Neural progenitor cell (in vitro differentiated cells): ENCODE results near the gene TMEM273. TPM values are rescaled to one million over a fixed set of nuclear protein-coding genes. Genes with fewer than 3 reads are reported as not detected.

Experiments
- DNase-seq: peaks from one replicate; pipeline ENCODE4 v3.0.0-alpha.2; 2016; ENCODE audit warnings: low spot score
- H2AFZ ChIP-seq: fragments of 200-600 bp; sonication (generic); replicated peaks from 2 replicates; pipeline ENCODE4 v1.6.1; 2016; ENCODE audit warnings: antibody characterized with exemption
- H3F3A ChIP-seq: fragments of 200-600 bp; sonication (generic); 2 replicates; pipeline ENCODE4 v1.6.1; 2016; ENCODE audit warnings: antibody characterized with exemption, low read depth
- H3K27ac ChIP-seq: fragments of 200-600 bp; sonication (generic); 2 replicates; pipeline ENCODE4 v1.5.1; 2016; ENCODE audit warnings: mild to moderate bottlenecking
- H3K27me3 ChIP-seq: fragments of 200-600 bp; sonication (generic); 2 replicates; pipeline ENCODE4 v1.6.1; 2016; ENCODE audit warnings: mild to moderate bottlenecking, moderate library complexity
- H3K36me3 ChIP-seq: fragments of 200-600 bp; sonication (generic); 2 replicates; pipeline ENCODE4 v1.5.1; 2016
- H3K4me1 ChIP-seq: fragments of 200-600 bp; sonication (generic); 2 replicates; pipeline ENCODE4 v1.6.1; 2016; ENCODE audit warnings: mixed run types
- H3K4me2 ChIP-seq: fragments of 200-600 bp; sonication (generic); 2 replicates; pipeline ENCODE4 v1.6.1; 2016
- H3K4me3 ChIP-seq: fragments of 200-600 bp; sonication (generic); 2 replicates; pipeline ENCODE4 v1.5.1; 2016
- H3K79me2 ChIP-seq: fragments of 200-600 bp; sonication (generic); 2 replicates; pipeline ENCODE4 v1.6.1; 2016; ENCODE audit warnings: low read depth
- H3K9ac ChIP-seq: fragments of 200-600 bp; sonication (generic); 2 replicates; pipeline ENCODE4 v1.6.1; 2016
- H3K9me3 ChIP-seq: fragments of 200-600 bp; sonication (generic); 2 replicates; pipeline ENCODE4 v1.5.1; 2016; ENCODE audit warnings: low read depth
- H4K20me1 ChIP-seq: fragments of 200-600 bp; sonication (generic); 2 replicates; pipeline ENCODE4 v1.6.1; 2016; ENCODE audit warnings: low read depth
- H3K27ac Mint-ChIP-seq: 3 replicates; pipeline ENCODE4 v1.8.0; 2021; ENCODE audit warnings: mixed read lengths
- H3K27me3 Mint-ChIP-seq: 2 replicates; pipeline ENCODE4 v1.8.0; 2022; ENCODE audit warnings: low read depth, mild to moderate bottlenecking, inconsistent platforms, moderate library complexity, mixed read lengths; ENCODE audit not compliant: insufficient read depth
- H3K36me3 Mint-ChIP-seq: 3 replicates; pipeline ENCODE4 v1.8.0; 2021; ENCODE audit warnings: mixed read lengths
- H3K4me1 Mint-ChIP-seq: 3 replicates; pipeline ENCODE4 v1.8.0; 2021; ENCODE audit warnings: mixed read lengths
- H3K4me3 Mint-ChIP-seq: 3 replicates; pipeline ENCODE4 v1.8.0; 2021; ENCODE audit warnings: mild to moderate bottlenecking, moderate library complexity, mixed read lengths
- H3K9me3 Mint-ChIP-seq: 3 replicates; pipeline ENCODE4 v1.8.0; 2020; ENCODE audit warnings: mixed read lengths
- CTCF ChIP-seq: fragments of 200-600 bp; sonication (generic); IDR thresholded peaks from 2 replicates; pipeline ENCODE4 v1.5.1; 2017; ENCODE audit warnings: antibody characterized with exemption, mild to moderate bottlenecking
- EZH2 ChIP-seq: fragments of 200-600 bp; sonication (generic); IDR thresholded peaks from 2 replicates; pipeline ENCODE4 v1.6.1; 2017; ENCODE audit warnings: antibody characterized with exemption, mild to moderate bottlenecking, moderate library complexity
- EZH2phosphoT487 ChIP-seq: fragments of 200-600 bp; sonication (generic); IDR thresholded peaks from 2 replicates; pipeline ENCODE4 v1.6.1; 2017; ENCODE audit warnings: antibody characterized with exemption
- total RNA-seq: library from RNA; depleted of rRNA; stranded (reverse); fragments of >200 nt; gene quantifications from 2 replicates; pipeline ENCODE4 v1.2.3, GENCODE V29; 2015; ENCODE audit warnings: low replicate concordance

The TMEM273 gene
- total RNA-seq, 1 donor from 2014 or later, result not detected

GRCh38 chr10:49116509-49117375, 71.4 kb downstream of the TMEM273 start:
- Mint-ChIP-seq H3K36me3 (no peaks in the 10 kb centered on the region), H3K27me3 (peaks cover 13% of the 10 kb centered on the region), H3K9me3 (no peaks in the 10 kb centered on the region), H3K27ac (no peak overlapping the region), H3K4me3 (peak overlapping the region; percentile 77), H3K4me1 (peaks cover 20% of the 10 kb centered on the region)
- Histone ChIP-seq H3K4me3 (no peak overlapping the region), H3K79me2 (no peaks in the 10 kb centered on the region), H3K4me1 (peaks cover 22% of the 10 kb centered on the region), H2AFZ (no peak overlapping the region), H4K20me1 (no peaks in the 10 kb centered on the region), H3K4me2 (no peak overlapping the region), H3K27ac (no peak overlapping the region), H3K9me3 (no peaks in the 10 kb centered on the region), H3K9ac (no peak overlapping the region), H3K27me3 (peaks cover 25% of the 10 kb centered on the region), H3K36me3 (no peaks in the 10 kb centered on the region), H3F3A (peaks cover 30% of the 10 kb centered on the region)
- TF ChIP-seq CTCF, result no peak
- TF ChIP-seq EZH2, result no peak
- TF ChIP-seq EZH2phosphoT487, result no peak
- no peak for DNase-seq

GRCh38 chr10:49115796-49116508, 72.2 kb downstream of the TMEM273 start:
- Histone ChIP-seq H3K27me3 (peaks cover 25% of the 10 kb centered on the region), H3K4me2 (peak overlapping the region; percentile 58), H3K27ac (no peak overlapping the region), H3K9me3 (no peaks in the 10 kb centered on the region), H3K4me3 (peak overlapping the region; percentile 32), H3K79me2 (no peaks in the 10 kb centered on the region), H3K9ac (no peak overlapping the region), H4K20me1 (no peaks in the 10 kb centered on the region), H3F3A (peaks cover 30% of the 10 kb centered on the region), H3K4me1 (peaks cover 22% of the 10 kb centered on the region), H2AFZ (no peak overlapping the region), H3K36me3 (no peaks in the 10 kb centered on the region)
- TF ChIP-seq EZH2, result no peak
- H3K9me3 Mint-ChIP-seq, result no peaks in the 10 kb centered on the region
- peaks cover 20% of the 10 kb centered on the region for H3K4me1 Mint-ChIP-seq
- no peaks in the 10 kb centered on the region for H3K36me3 Mint-ChIP-seq
- no peak for DNase-seq
- no peak overlapping the region for H3K27ac Mint-ChIP-seq
- H3K27me3 Mint-ChIP-seq, result peaks cover 13% of the 10 kb centered on the region
- H3K4me3 Mint-ChIP-seq, result peak overlapping the region; percentile 77

GRCh38 chr10:49115015-49115795, 73.0 kb downstream of the TMEM273 start, which contains the start of gene VSTM4:
VSTM4 (minus strand) TSS chr10:49115522; CDS start chr10:49115485, 37 bp downstream.
- H3F3A ChIP-seq, result peaks cover 30% of the 10 kb centered on the region
- Mint-ChIP-seq H3K4me3 (peak within 1 kb of the TSS; percentile 89), H3K9me3 (no peaks in the 10 kb centered on the region), H3K36me3 (no peaks in the 10 kb centered on the region), H3K27ac (peak within 1 kb of the TSS; percentile 81), H3K27me3 (peaks cover 13% of the 10 kb centered on the region), H3K4me1 (peaks cover 22% of the 10 kb centered on the region)
- H3K79me2 ChIP-seq, result no peaks in the 10 kb centered on the region
- H3K4me1 ChIP-seq, result peaks cover 22% of the 10 kb centered on the region
- H3K36me3 ChIP-seq, result no peaks in the 10 kb centered on the region
- DNase-seq, result peak; percentile 82
- H3K4me2 ChIP-seq, result peak within 1 kb of the TSS; percentile 86
- H3K9me3 ChIP-seq, result no peaks in the 10 kb centered on the region
- peaks cover 25% of the 10 kb centered on the region for H3K27me3 ChIP-seq
- H4K20me1 ChIP-seq, result no peaks in the 10 kb centered on the region
- H3K27ac ChIP-seq, result no peak within 1 kb of the TSS
- peak; percentile 39 for TF ChIP-seq EZH2
- peak; percentile 18 for TF ChIP-seq CTCF
- no peak for TF ChIP-seq EZH2phosphoT487
- H3K4me3 ChIP-seq, result peak within 1 kb of the TSS; percentile 65
- H2AFZ ChIP-seq, result peak within 1 kb of the TSS; percentile 99
- peak within 1 kb of the TSS; percentile 52 for H3K9ac ChIP-seq
